CD4-positive, CD25-positive, alpha-beta regulatory T cell (primary cell): Measurements from ENCODE around the gene ZNF407. TPM values are rescaled to one million over a fixed set of nuclear protein-coding genes. Genes with fewer than 3 reads are reported as not detected.
A peak's percentile ranks its signal among the peaks of the same experiment; 100 is the strongest.

Experiments used
- ATAC-seq, 2 donors: fragments of 150-1000 bp; cut with Tn5 transposase; one replicate each; pipeline ENCODE4 v1.10.0; 2021; ENCODE audit warnings: low read depth in 2 of 2, moderate number of reproducible peaks in 2 of 2, moderate library complexity in 1 of 2
- DNase-seq, 3 donors: peaks; one replicate each; pipeline versions ENCODE4 v3.0.0 to v3.0.0-alpha.2; 2012 to 2022; ENCODE audit warnings: mixed read lengths in 1 of 3
- H3K27ac ChIP-seq: one replicate; pipeline ENCODE4 v1.7.0; 2013; ENCODE audit warnings: mild to moderate bottlenecking, low read length; ENCODE audit not compliant: insufficient read depth, poor library complexity, severe bottlenecking
- H3K27me3 ChIP-seq: one replicate; pipeline ENCODE4 v1.7.0; 2013; ENCODE audit warnings: low read length; ENCODE audit not compliant: control insufficient read depth, insufficient read depth
- H3K36me3 ChIP-seq: one replicate; pipeline ENCODE4 v1.7.0; 2013; ENCODE audit warnings: mild to moderate bottlenecking, low read length, moderate library complexity; ENCODE audit not compliant: control insufficient read depth, insufficient read depth
- H3K4me1 ChIP-seq: 2 replicates; pipeline ENCODE4 v1.7.0; 2013; ENCODE audit warnings: mild to moderate bottlenecking, low read length; ENCODE audit not compliant: insufficient read depth, control insufficient read depth, poor library complexity, severe bottlenecking
- H3K4me3 ChIP-seq: one replicate; pipeline ENCODE4 v1.7.0; 2013; ENCODE audit warnings: low read depth, mild to moderate bottlenecking, low read length, moderate library complexity
- H3K9me3 ChIP-seq, 2 experiments: 1 replicate in 1 of 2; 2 replicates in 1 of 2; pipeline ENCODE4 v1.7.0; 2013; ENCODE audit warnings: low read length in 2 of 2, mild to moderate bottlenecking in 1 of 2, moderate library complexity in 1 of 2; ENCODE audit not compliant: control insufficient read depth in 2 of 2
- H3K27ac Mint-ChIP-seq, 3 donors: one replicate each; pipeline ENCODE4 v1.8.0; 2020 to 2022; ENCODE audit warnings: mild to moderate bottlenecking in 3 of 3, mixed read lengths in 3 of 3, moderate library complexity in 2 of 3
- H3K27me3 Mint-ChIP-seq: one replicate; pipeline ENCODE4 v1.8.0; 2022; ENCODE audit warnings: mild to moderate bottlenecking, mixed read lengths
- H3K36me3 Mint-ChIP-seq: one replicate; pipeline ENCODE4 v1.8.0; 2020; ENCODE audit warnings: mixed read lengths
- H3K4me1 Mint-ChIP-seq, 4 donors: one replicate each; pipeline ENCODE4 v1.8.0; 2020 to 2022; ENCODE audit warnings: mixed read lengths in 4 of 4, mild to moderate bottlenecking in 1 of 4
- H3K4me3 Mint-ChIP-seq, 4 donors: one replicate each; pipeline ENCODE4 v1.8.0; 2020 to 2022; ENCODE audit warnings: mild to moderate bottlenecking in 4 of 4, mixed read lengths in 4 of 4, moderate library complexity in 3 of 4
- H3K9me3 Mint-ChIP-seq, 7 donors: one replicate each; pipeline ENCODE4 v1.8.0; 2020 to 2022; ENCODE audit warnings: mixed read lengths in 7 of 7, mild to moderate bottlenecking in 3 of 7, moderate library complexity in 2 of 7
- polyA plus RNA-seq, 4 donors: library from polyadenylated mRNA; unstranded; fragments of 300-500 nt; fragmentation: Illumina TruSeq; gene quantifications; one replicate each; pipeline ENCODE4 v1.2.3, GENCODE V29; 2021
- total RNA-seq: library from RNA; stranded (reverse); gene quantifications from one replicate; pipeline ENCODE4 v1.2.3, GENCODE V29; 2022

The ZNF407 gene
- total and polyA plus RNA-seq, 5 donors from 2014 or later, result 2.0 to 34.0 (median 3.8) TPM

DNA sequence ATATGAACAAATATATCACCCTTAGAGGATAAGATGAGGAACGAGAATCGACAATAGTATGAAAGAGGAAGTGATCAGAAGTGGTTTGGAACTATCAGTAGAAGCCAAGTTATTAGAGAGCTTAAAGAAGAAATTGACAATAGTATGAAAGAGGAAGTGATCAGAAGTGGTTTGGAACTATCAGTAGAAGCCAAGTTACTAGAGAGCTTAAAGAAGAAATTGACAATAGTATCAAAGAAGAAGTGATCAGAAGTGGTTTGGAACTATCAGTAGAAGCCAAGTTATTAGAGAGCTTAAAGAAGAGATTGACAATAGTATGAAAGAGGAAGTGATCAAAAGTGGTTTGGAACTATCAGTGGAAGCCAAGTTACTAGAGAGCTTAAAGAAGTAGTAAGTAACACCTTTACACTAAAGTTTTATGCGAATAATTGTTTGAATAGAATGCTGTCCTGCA lies 175.5 kb downstream of the ZNF407 start:
- Histone ChIP-seq H3K27ac (no peak overlapping the region), H3K9me3 (no peaks in the 10 kb centered on the region), H3K27me3 (no peaks in the 10 kb centered on the region), H3K4me1 (no peaks in the 10 kb centered on the region), H3K4me3 (no peak overlapping the region), H3K36me3 (peaks cover 2% of the 10 kb centered on the region)
- H3K27me3 Mint-ChIP-seq, result no peaks in the 10 kb centered on the region
- ATAC-seq, result no peak
- H3K4me3 Mint-ChIP-seq, result no peak overlapping the region
- H3K36me3 Mint-ChIP-seq, result peaks cover 14% of the 10 kb centered on the region
- DNase-seq, result no peak
- peaks cover 0 to 17% (median 3%) of the 10 kb centered on the region in 4 donors for H3K4me1 Mint-ChIP-seq
- H3K27ac Mint-ChIP-seq, result peak overlapping the region in 1 of 3 donors; percentile 48
- H3K9me3 Mint-ChIP-seq, result peaks cover 0 to 1% (median 0%) of the 10 kb centered on the region in 7 donors

DNA sequence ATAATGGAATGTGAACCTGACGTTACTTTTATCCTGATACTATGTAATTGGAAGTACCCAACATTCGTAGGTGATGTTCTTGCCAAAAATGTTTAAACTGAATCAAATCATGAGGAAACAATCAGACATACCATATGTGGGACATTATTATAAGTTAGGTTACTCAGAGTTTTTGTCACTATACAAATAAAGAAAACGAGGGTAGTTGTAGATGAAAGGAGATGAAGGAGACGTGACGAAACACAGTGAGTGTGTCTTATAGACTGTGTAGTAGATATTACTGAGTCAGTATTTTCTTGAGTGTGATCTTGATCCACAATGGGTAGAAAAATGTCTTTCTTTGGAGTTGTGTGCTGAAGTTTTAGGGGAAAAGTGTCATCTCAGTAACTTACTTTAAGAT lies 176.8 kb downstream of the ZNF407 start:
- no peak overlapping the region for H3K27ac Mint-ChIP-seq
- Histone ChIP-seq H3K36me3 (no peaks in the 10 kb centered on the region), H3K27me3 (no peaks in the 10 kb centered on the region), H3K4me1 (no peaks in the 10 kb centered on the region), H3K4me3 (no peak overlapping the region), H3K9me3 (no peaks in the 10 kb centered on the region), H3K27ac (no peak overlapping the region)
- peaks cover 10% of the 10 kb centered on the region for H3K36me3 Mint-ChIP-seq
- no peaks in the 10 kb centered on the region for H3K27me3 Mint-ChIP-seq
- DNase-seq (no peak), ATAC-seq (no peak)
- peaks cover 0 to 17% (median 3%) of the 10 kb centered on the region in 4 donors for H3K4me1 Mint-ChIP-seq
- H3K4me3 Mint-ChIP-seq, result no peak overlapping the region
- peaks cover 0 to 1% (median 0%) of the 10 kb centered on the region in 7 donors for H3K9me3 Mint-ChIP-seq

DNA sequence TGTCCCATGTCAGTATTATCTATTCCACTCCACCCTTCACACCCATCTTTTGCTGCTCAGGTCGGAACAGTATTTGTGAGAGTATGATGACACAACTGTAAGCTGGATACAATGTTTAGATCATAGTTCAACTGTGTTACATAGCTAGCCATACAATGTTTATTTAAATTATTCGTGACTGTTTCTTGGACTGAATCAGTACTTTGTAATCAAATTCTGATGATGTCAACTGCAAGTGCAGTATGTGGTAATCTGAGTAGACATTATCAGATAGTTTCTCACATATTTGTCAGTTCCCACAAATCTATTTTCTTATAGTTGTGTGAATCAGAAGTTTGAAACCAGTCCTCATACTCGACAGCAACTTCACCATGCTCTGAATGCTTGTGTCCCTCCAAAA lies 177.6 kb downstream of the ZNF407 start:
- DNase-seq, result no peak
- peaks cover 10% of the 10 kb centered on the region for H3K36me3 Mint-ChIP-seq
- H3K27ac Mint-ChIP-seq, result no peak overlapping the region
- H3K4me1 ChIP-seq, result no peaks in the 10 kb centered on the region
- H3K9me3 ChIP-seq, result no peaks in the 10 kb centered on the region
- H3K4me1 Mint-ChIP-seq, result peaks cover 0 to 17% (median 3%) of the 10 kb centered on the region in 4 donors
- ATAC-seq, result no peak
- no peaks in the 10 kb centered on the region for H3K27me3 Mint-ChIP-seq
- no peaks in the 10 kb centered on the region for H3K36me3 ChIP-seq
- no peak overlapping the region for H3K4me3 Mint-ChIP-seq
- no peaks in the 10 kb centered on the region for H3K27me3 ChIP-seq
- peaks cover 0 to 1% (median 0%) of the 10 kb centered on the region in 7 donors for H3K9me3 Mint-ChIP-seq
- no peak overlapping the region for H3K27ac ChIP-seq
- no peak overlapping the region for H3K4me3 ChIP-seq

DNA sequence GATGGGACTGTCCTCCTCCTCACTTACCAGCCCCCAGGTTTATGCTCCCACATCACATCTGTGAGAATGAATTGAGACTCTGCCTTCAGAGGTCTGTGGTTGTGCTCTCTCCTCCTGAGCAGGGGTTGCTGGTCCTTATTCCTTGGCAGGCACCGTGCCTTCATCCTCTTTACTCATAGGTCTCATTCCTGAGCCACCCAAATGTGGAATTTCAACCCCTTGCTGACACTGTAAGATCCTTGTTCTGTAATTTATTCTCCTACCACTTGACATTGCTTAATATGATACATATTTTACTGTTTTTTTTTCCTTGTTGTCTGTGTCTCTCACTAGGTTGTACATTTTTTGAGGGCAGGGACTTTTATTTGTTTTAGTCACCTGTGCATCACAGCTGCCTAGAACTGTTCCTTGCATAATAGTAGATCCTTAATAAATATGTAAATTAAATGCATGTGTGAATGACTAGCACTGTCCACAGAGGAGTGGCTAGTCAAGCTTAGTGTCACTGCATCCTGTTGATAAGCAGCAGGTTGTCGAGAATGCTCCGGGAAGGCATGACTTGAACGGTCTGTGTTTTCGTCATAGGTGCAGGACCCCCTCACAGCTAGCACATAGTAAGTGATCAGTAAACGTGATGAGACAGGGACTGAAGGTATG lies 180.6 kb downstream of the ZNF407 start:
- peaks cover 13% of the 10 kb centered on the region for H3K36me3 Mint-ChIP-seq
- Histone ChIP-seq H3K36me3 (peaks cover 4% of the 10 kb centered on the region), H3K4me1 (no peaks in the 10 kb centered on the region), H3K9me3 (no peaks in the 10 kb centered on the region), H3K27me3 (no peaks in the 10 kb centered on the region), H3K27ac (no peak overlapping the region), H3K4me3 (no peak overlapping the region)
- DNase-seq (no peak), ATAC-seq (no peak)
- H3K9me3 Mint-ChIP-seq, result peaks cover 0 to 1% (median 0%) of the 10 kb centered on the region in 7 donors
- H3K4me3 Mint-ChIP-seq, result no peak overlapping the region
- peaks cover 0 to 9% (median 2%) of the 10 kb centered on the region in 4 donors for H3K4me1 Mint-ChIP-seq
- H3K27me3 Mint-ChIP-seq, result no peaks in the 10 kb centered on the region
- no peak overlapping the region for H3K27ac Mint-ChIP-seq

- DNase-seq (no peak), ATAC-seq (no peak)
- H3K4me3 Mint-ChIP-seq, result no peak overlapping the region
- peaks cover 0 to 1% (median under 1%) of the 10 kb centered on the region in 4 donors for H3K4me1 Mint-ChIP-seq
- H3K36me3 Mint-ChIP-seq, result peaks cover 25% of the 10 kb centered on the region
- Histone ChIP-seq H3K9me3 (no peaks in the 10 kb centered on the region), H3K27me3 (no peaks in the 10 kb centered on the region), H3K4me3 (no peak overlapping the region), H3K36me3 (peaks cover 4% of the 10 kb centered on the region), H3K27ac (no peak overlapping the region), H3K4me1 (no peaks in the 10 kb centered on the region)
- H3K27me3 Mint-ChIP-seq, result no peaks in the 10 kb centered on the region
- H3K27ac Mint-ChIP-seq, result no peak overlapping the region
- H3K9me3 Mint-ChIP-seq, result no peaks in the 10 kb centered on the region
These were observed 187.1 kb downstream of the ZNF407 start for GRCh38 chr18:74784752-74785151.

DNA sequence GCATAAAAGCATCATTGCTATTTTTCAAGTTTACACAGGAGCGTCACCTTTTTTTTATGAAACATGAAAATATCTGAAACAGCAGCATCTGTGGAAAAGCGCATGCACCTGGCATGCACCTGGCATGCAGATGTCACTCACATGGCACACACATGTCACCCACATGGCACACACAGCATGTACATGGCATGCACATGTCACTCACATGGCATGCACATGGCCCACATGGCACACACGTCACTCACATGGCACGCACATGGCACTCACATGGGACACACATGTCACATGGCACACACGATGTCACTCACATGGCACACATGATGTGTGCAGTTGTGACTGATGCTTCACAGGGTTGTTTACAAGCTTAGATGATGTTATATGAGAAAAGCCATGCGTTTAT lies 188.0 kb downstream of the ZNF407 start:
- no peak overlapping the region for H3K4me3 Mint-ChIP-seq
- ATAC-seq (no peak), DNase-seq (no peak)
- Histone ChIP-seq H3K4me3 (no peak overlapping the region), H3K9me3 (no peaks in the 10 kb centered on the region), H3K36me3 (peaks cover 4% of the 10 kb centered on the region), H3K4me1 (no peaks in the 10 kb centered on the region), H3K27ac (no peak overlapping the region), H3K27me3 (no peaks in the 10 kb centered on the region)
- no peaks in the 10 kb centered on the region for H3K27me3 Mint-ChIP-seq
- no peaks in the 10 kb centered on the region for H3K9me3 Mint-ChIP-seq
- H3K27ac Mint-ChIP-seq, result no peak overlapping the region
- H3K36me3 Mint-ChIP-seq, result peaks cover 27% of the 10 kb centered on the region
- peaks cover 0 to 5% (median 1%) of the 10 kb centered on the region in 4 donors for H3K4me1 Mint-ChIP-seq

DNA sequence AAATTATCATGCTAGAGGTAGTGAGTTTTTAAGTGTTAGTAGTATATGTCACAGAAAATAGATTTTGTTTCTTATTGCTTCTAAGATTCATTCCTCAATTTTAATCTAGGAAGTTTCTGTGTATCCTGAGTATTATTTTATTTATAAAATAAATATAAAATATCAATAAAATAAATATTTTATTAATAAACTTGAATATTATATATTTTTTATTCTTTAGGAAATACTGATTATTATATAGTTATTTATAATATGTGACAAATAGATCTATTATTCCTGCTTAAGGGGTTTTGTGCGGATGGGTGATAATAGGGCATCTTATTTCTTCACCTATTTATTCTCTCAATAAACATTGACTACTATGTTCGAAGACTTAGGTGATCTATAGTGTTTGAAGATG lies 191.0 kb downstream of the ZNF407 start:
- Histone ChIP-seq H3K4me1 (no peaks in the 10 kb centered on the region), H3K9me3 (no peaks in the 10 kb centered on the region), H3K27ac (no peak overlapping the region), H3K27me3 (no peaks in the 10 kb centered on the region), H3K4me3 (no peak overlapping the region), H3K36me3 (no peaks in the 10 kb centered on the region)
- Mint-ChIP-seq H3K27ac (no peak overlapping the region), H3K4me1 (peaks cover 0 to 12% (median 1%) of the 10 kb centered on the region in 4 donors), H3K27me3 (no peaks in the 10 kb centered on the region), H3K4me3 (no peak overlapping the region), H3K9me3 (no peaks in the 10 kb centered on the region), H3K36me3 (peaks cover 26% of the 10 kb centered on the region)
- DNase-seq, result no peak
- ATAC-seq, result no peak

DNA sequence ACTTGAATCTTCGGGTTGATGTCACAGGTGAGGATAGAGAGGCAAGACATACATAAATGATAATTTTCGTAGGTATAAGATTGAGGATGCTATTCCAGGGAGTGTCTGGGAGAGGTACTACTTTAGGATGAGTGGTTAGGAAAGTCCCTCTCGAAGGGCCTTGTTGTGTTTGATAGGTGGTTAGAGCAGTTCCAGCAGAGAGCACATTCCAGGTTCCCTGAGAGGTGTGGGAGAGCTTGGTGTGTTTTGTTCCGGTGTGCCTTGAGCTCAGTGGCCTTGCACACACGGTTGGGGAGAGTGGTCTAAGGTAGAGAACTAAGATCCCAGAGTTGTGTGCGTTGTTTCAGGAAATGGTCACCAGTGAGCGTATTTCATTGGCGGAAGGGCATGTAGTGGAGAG lies 191.4 kb downstream of the ZNF407 start:
- Mint-ChIP-seq H3K36me3 (peaks cover 26% of the 10 kb centered on the region), H3K27ac (no peak overlapping the region), H3K4me1 (peaks cover 0 to 12% (median 3%) of the 10 kb centered on the region in 4 donors), H3K9me3 (no peaks in the 10 kb centered on the region), H3K4me3 (no peak overlapping the region), H3K27me3 (no peaks in the 10 kb centered on the region)
- H3K27ac ChIP-seq, result no peak overlapping the region
- no peaks in the 10 kb centered on the region for H3K9me3 ChIP-seq
- DNase-seq, result no peak
- no peaks in the 10 kb centered on the region for H3K27me3 ChIP-seq
- H3K36me3 ChIP-seq, result no peaks in the 10 kb centered on the region
- H3K4me1 ChIP-seq, result no peaks in the 10 kb centered on the region
- H3K4me3 ChIP-seq, result no peak overlapping the region
- ATAC-seq, result no peak
